ENCODE results near the gene DDAH1. TPM values are rescaled to one million over a fixed set of nuclear protein-coding genes. Genes with fewer than 3 reads are reported as not detected.

DDAH1 gene
- total RNA-seq, 3 donors from 2014 or later = 9.3 to 24.3 (median 23.9) TPM

- Histone ChIP-seq H3K9me3 (no peaks in the 10 kb centered on the region), H3K36me3 (no peaks in the 10 kb centered on the region), H3K27ac (no peak overlapping the region), H3K27me3 (no peaks in the 10 kb centered on the region), H3K4me3 (no peak overlapping the region), H3K4me1 (no peaks in the 10 kb centered on the region)
- TF ChIP-seq CTCF (IDR thresholded peaks at IDR 0.05) (no peak), POLR2A (IDR thresholded peaks at IDR 0.05) (no peak), POLR2AphosphoS5 (IDR thresholded peaks at IDR 0.05) (no peak)
- intact Hi-C loops (cut with DNase I; ENCODE audit: low total_unique reads) = no loop called here
- no peak for DNase-seq (ENCODE audit: low spot score in 2 of 2)
These were observed 99.1 kb downstream of the DDAH1 start for GRCh38 chr1:85365851-85366250.

- intact Hi-C loops (cut with DNase I; ENCODE audit: low total_unique reads) = no loop called here
- no peaks in the 10 kb centered on the region for H3K36me3 ChIP-seq
- H3K27me3 ChIP-seq = no peaks in the 10 kb centered on the region
- H3K4me1 ChIP-seq = no peaks in the 10 kb centered on the region
- H3K27ac ChIP-seq = no peak overlapping the region
- no peak overlapping the region for H3K4me3 ChIP-seq
- TF ChIP-seq POLR2AphosphoS5 (IDR thresholded peaks at IDR 0.05) (no peak), POLR2A (IDR thresholded peaks at IDR 0.05) (no peak), CTCF (IDR thresholded peaks at IDR 0.05) (no peak)
- DNase-seq (ENCODE audit: low spot score in 2 of 2) = no peak
- no peaks in the 10 kb centered on the region for H3K9me3 ChIP-seq
These were observed 101.4 kb downstream of the DDAH1 start for GRCh38 chr1:85363521-85363920.

- no peak overlapping the region for H3K4me3 ChIP-seq
- H3K4me1 ChIP-seq = no peaks in the 10 kb centered on the region
- DNase-seq (ENCODE audit: low spot score in 2 of 2) = no peak
- H3K36me3 ChIP-seq = no peaks in the 10 kb centered on the region
- intact Hi-C loops (cut with DNase I; ENCODE audit: low total_unique reads) = no loop called here
- no peak overlapping the region for H3K27ac ChIP-seq
- H3K9me3 ChIP-seq = no peaks in the 10 kb centered on the region
- no peaks in the 10 kb centered on the region for H3K27me3 ChIP-seq
- TF ChIP-seq POLR2A (IDR thresholded peaks at IDR 0.05) = no peak
- no peak for TF ChIP-seq POLR2AphosphoS5 (IDR thresholded peaks at IDR 0.05)
- no peak for TF ChIP-seq CTCF (IDR thresholded peaks at IDR 0.05)
These were observed 101.9 kb downstream of the DDAH1 start for GRCh38 chr1:85363092-85363491.

- no peak for TF ChIP-seq POLR2AphosphoS5 (IDR thresholded peaks at IDR 0.05)
- no peak for TF ChIP-seq CTCF (IDR thresholded peaks at IDR 0.05)
- TF ChIP-seq POLR2A (IDR thresholded peaks at IDR 0.05) = no peak
- no peak for DNase-seq (ENCODE audit: low spot score in 2 of 2)
- intact Hi-C loops (cut with DNase I; ENCODE audit: low total_unique reads) = no loop called here
- H3K27ac ChIP-seq = no peak overlapping the region
- no peaks in the 10 kb centered on the region for H3K9me3 ChIP-seq
- H3K36me3 ChIP-seq = no peaks in the 10 kb centered on the region
- H3K4me3 ChIP-seq = no peak overlapping the region
- no peaks in the 10 kb centered on the region for H3K27me3 ChIP-seq
- no peaks in the 10 kb centered on the region for H3K4me1 ChIP-seq
These were observed 103.2 kb downstream of the DDAH1 start for GRCh38 chr1:85361606-85362296.

- Histone ChIP-seq H3K27ac (no peak overlapping the region), H3K9me3 (no peaks in the 10 kb centered on the region), H3K4me3 (no peak overlapping the region), H3K27me3 (no peaks in the 10 kb centered on the region), H3K4me1 (no peaks in the 10 kb centered on the region), H3K36me3 (no peaks in the 10 kb centered on the region)
- intact Hi-C loops (cut with DNase I; ENCODE audit: low total_unique reads) = no loop called here
- TF ChIP-seq CTCF (IDR thresholded peaks at IDR 0.05) (no peak), POLR2AphosphoS5 (IDR thresholded peaks at IDR 0.05) (no peak), POLR2A (IDR thresholded peaks at IDR 0.05) (no peak)
- DNase-seq (ENCODE audit: low spot score in 2 of 2) = no peak
These were observed 104.0 kb downstream of the DDAH1 start for GRCh38 chr1:85360730-85361493.

Measured in breast epithelium (tissue), 4 donors.